Endothelial cell of umbilical vein (primary cell): ENCODE data around the gene BTLA. TPM values are rescaled to one million over a fixed set of nuclear protein-coding genes. Genes with fewer than 3 reads are reported as not detected.

ENCODE experiments used
- BruUV-seq: library from RNA; stranded (reverse); fragments of 400-500 nt; replicated peaks from 2 replicates; lab custom pipeline; 2021; lab: Mats Ljungman, UMichigan
- CTCF ChIA-PET: fragments of 300-600, 350-600 bp; sonication (Branson Sonifier 250); formaldehyde crosslinking; loops from one replicate; lab custom pipeline; 2021; ENCODE audit warnings: antibody characterized with exemption, inconsistent platforms; lab: Charles Lee
- POLR2A ChIA-PET: fragments of 300-600, 350-600 bp; sonication (Branson Sonifier 250); formaldehyde crosslinking; loops from one replicate; lab custom pipeline; 2021; ENCODE audit warnings: antibody characterized with exemption, inconsistent platforms; lab: Charles Lee
- DNase-seq: peaks from one replicate; pipeline ENCODE4 v3.0.0-alpha.2; 2011; ENCODE audit warnings: low read depth, low spot score
- FAIRE-seq: peaks from 2 replicates; lab custom pipeline; 2011; peaks lifted over from hg19 to GRCh38; lab: Jason Lieb, UNC
- H2AFZ ChIP-seq: 2 replicates; pipeline ENCODE4 v1.6.0; 2012; ENCODE audit warnings: low read depth, low read length, control low read depth, inconsistent platforms
- H3K27ac ChIP-seq: 2 replicates; pipeline ENCODE4 v1.5.1; 2011; ENCODE audit warnings: low read depth, mild to moderate bottlenecking, control low read depth, low read length, moderate library complexity; ENCODE audit not compliant: insufficient read depth
- H3K27me3 ChIP-seq, 2 experiments: 2 replicates each; pipeline versions ENCODE4 v1.6.0 to v1.6.1; 2011; ENCODE audit warnings: low read length in 2 of 2, mixed read lengths in 1 of 2; ENCODE audit not compliant: control insufficient read depth in 2 of 2, insufficient read depth in 2 of 2
- H3K36me3 ChIP-seq, 2 experiments: 2 replicates in 1 of 2; 3 replicates in 1 of 2; pipeline ENCODE4 v1.5.1; 2011; ENCODE audit warnings: low read length in 2 of 2, mild to moderate bottlenecking in 1 of 2, moderate library complexity in 1 of 2; ENCODE audit not compliant: control insufficient read depth in 2 of 2, insufficient read depth in 2 of 2; ENCODE audit errors: extremely low read depth in 1 of 2
- H3K4me1 ChIP-seq: 3 replicates; pipeline ENCODE4 v1.5.1; 2011; ENCODE audit warnings: mild to moderate bottlenecking, low read length; ENCODE audit not compliant: control insufficient read depth, insufficient read depth; ENCODE audit errors: extremely low read depth
- H3K4me2 ChIP-seq: 2 replicates; pipeline ENCODE4 v1.6.1; 2011; ENCODE audit warnings: low read length, control low read depth, mixed read lengths; ENCODE audit not compliant: insufficient read depth
- H3K4me3 ChIP-seq, 3 experiments: fragments of 200-600 bp in 1 of 3; sonication (generic), shearing (Covaris generic) in 1 of 3; replicated peaks in 1 of 3; 2 replicates each; pipeline ENCODE4 v1.5.1; 2011 to 2016; ENCODE audit warnings: control low read depth in 3 of 3, low read length in 3 of 3, mild to moderate bottlenecking in 2 of 3, inconsistent platforms in 1 of 3, low read depth in 1 of 3, moderate library complexity in 1 of 3; ENCODE audit not compliant: insufficient read depth in 1 of 3
- H3K79me2 ChIP-seq: 2 replicates; pipeline ENCODE4 v1.6.0; 2012; ENCODE audit warnings: low read length, inconsistent platforms; ENCODE audit not compliant: control insufficient read depth, insufficient read depth
- H3K9ac ChIP-seq: replicated peaks from 2 replicates; pipeline ENCODE3; 2011; ENCODE audit warnings: low read length, control low read depth; ENCODE audit not compliant: insufficient read depth; ENCODE audit errors: extremely low read depth
- H3K9me1 ChIP-seq: replicated peaks from 3 replicates; pipeline ENCODE4 v1.6.0; 2011; ENCODE audit warnings: mild to moderate bottlenecking, low read length; ENCODE audit not compliant: control insufficient read depth, insufficient read depth; ENCODE audit errors: extremely low read depth
- H3K9me3 ChIP-seq: replicated peaks from 2 replicates; pipeline ENCODE4 v1.5.1; 2012; ENCODE audit warnings: low read length, inconsistent platforms; ENCODE audit not compliant: control insufficient read depth, insufficient read depth
- H4K20me1 ChIP-seq: replicated peaks from 2 replicates; pipeline ENCODE3; 2011; ENCODE audit warnings: mild to moderate bottlenecking, low read length; ENCODE audit not compliant: control insufficient read depth, insufficient read depth; ENCODE audit errors: extremely low read depth
- GATA2 ChIP-seq: IDR thresholded peaks from 2 replicates; pipeline ENCODE4 v1.7.0; 2011; ENCODE audit warnings: low read depth, mild to moderate bottlenecking, moderate library complexity, mixed read lengths, low read length; ENCODE audit not compliant: insufficient read length, insufficient read depth
- POLR2A ChIP-seq: IDR thresholded peaks from 2 replicates; pipeline ENCODE4 v1.6.1; 2012; ENCODE audit warnings: low read depth, mild to moderate bottlenecking, control low read depth, low read length
- dilution Hi-C: fragments of 300-500 bp; cut with MboI; formaldehyde crosslinking; loops from one replicate; pipeline ENCODE4 v1.15.0; 2019; ENCODE audit warnings: low sequenced_read_pairs; ENCODE audit not compliant: extremely low pct_ligation_motif_present
- intact Hi-C: fragments of 100-400 bp; cut with micrococcal nuclease; formaldehyde crosslinking; loops from one replicate; pipeline ENCODE4 v1.10.0; 2022
- polyA plus RNA-seq, 4 experiments: library from polyadenylated mRNA; depleted of rRNA in 3 of 4; stranded (reverse) in 3 of 4; unstranded in 1 of 4; fragments of >200 nt; gene quantifications; 2 replicates each; pipeline versions ENCODE4 v1.2.1 to v1.2.3, GENCODE V29; 2011 to 2012; ENCODE audit warnings: missing spikeins in 1 of 4
- total RNA-seq: library from RNA; stranded (reverse); gene quantifications from 2 replicates; pipeline ENCODE4 v1.2.3, GENCODE V29; 2021
- TF ChIP-seq, protein P1 (sequence below), 2 donors: IDR thresholded peaks; 1 replicate in 1 of 2; 2 replicates in 1 of 2; pipeline ENCODE4 v1.5.1; 2011; ENCODE audit warnings: low read length in 2 of 2, mild to moderate bottlenecking in 2 of 2, moderate library complexity in 2 of 2, control low read depth in 1 of 2, inconsistent platforms in 1 of 2, low read depth in 1 of 2; ENCODE audit not compliant: insufficient read depth in 1 of 2; ENCODE audit errors: extremely low read depth in 1 of 2

Gene BTLA
- total and polyA plus RNA-seq, 2 donors (not counting 3 experiments of a cell fraction or from before 2014, with no cell fraction given) = not detected

- CTCF ChIA-PET = no interaction called here
- no peak for FAIRE-seq
Observed at GRCh38 chr3:112539825-112540650, 40.8 kb upstream of the BTLA start.

More at GRCh38 chr3:112539825-112540650, 40.8 kb upstream of the BTLA start:
- Histone ChIP-seq H3K9ac (no peak overlapping the region), H3K36me3 (peaks cover 0 to 6% of the 10 kb centered on the region in 2 experiments), H4K20me1 (no peaks in the 10 kb centered on the region), H3K4me1 (no peaks in the 10 kb centered on the region), H3K27ac (no peak overlapping the region), H2AFZ (no peak overlapping the region), H3K4me2 (no peak overlapping the region), H3K4me3 (no peak overlapping the region), H3K9me1 (no peaks in the 10 kb centered on the region), H3K9me3 (no peaks in the 10 kb centered on the region), H3K27me3 (no peaks in the 10 kb centered on the region), H3K79me2 (no peaks in the 10 kb centered on the region)
- no peak for TF ChIP-seq POLR2A
- TF ChIP-seq GATA2 = no peak
- TF ChIP-seq, protein P1, sequence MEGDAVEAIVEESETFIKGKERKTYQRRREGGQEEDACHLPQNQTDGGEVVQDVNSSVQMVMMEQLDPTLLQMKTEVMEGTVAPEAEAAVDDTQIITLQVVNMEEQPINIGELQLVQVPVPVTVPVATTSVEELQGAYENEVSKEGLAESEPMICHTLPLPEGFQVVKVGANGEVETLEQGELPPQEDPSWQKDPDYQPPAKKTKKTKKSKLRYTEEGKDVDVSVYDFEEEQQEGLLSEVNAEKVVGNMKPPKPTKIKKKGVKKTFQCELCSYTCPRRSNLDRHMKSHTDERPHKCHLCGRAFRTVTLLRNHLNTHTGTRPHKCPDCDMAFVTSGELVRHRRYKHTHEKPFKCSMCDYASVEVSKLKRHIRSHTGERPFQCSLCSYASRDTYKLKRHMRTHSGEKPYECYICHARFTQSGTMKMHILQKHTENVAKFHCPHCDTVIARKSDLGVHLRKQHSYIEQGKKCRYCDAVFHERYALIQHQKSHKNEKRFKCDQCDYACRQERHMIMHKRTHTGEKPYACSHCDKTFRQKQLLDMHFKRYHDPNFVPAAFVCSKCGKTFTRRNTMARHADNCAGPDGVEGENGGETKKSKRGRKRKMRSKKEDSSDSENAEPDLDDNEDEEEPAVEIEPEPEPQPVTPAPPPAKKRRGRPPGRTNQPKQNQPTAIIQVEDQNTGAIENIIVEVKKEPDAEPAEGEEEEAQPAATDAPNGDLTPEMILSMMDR (IDR thresholded peaks at IDR 0.05; ENCODE audit: extremely low read depth in 1 of 2, insufficient read depth in 1 of 2, low read depth in 1 of 2, low read length in 2 of 2) = no peak
- DNase-seq = no peak
- POLR2A ChIA-PET = no interaction called here
- dilution Hi-C loops (no loop called here), intact Hi-C loops (no loop called here)
- no TSS peak for BruUV-seq
